NCI-H2107 (cell line): ENCODE results near the gene ALPK3.

ENCODE experiments used
- DNase-seq: peaks from one replicate; lab custom pipeline; 2025; lab: John Stamatoyannopoulos, UW

Gene ALPK3

GRCh38 chr15:84799511-84800187 is 17.5 kb upstream of the ALPK3 start:
- DNase-seq = no peak

GRCh38 chr15:84800365-84800806 is 16.8 kb upstream of the ALPK3 start:
- no peak for DNase-seq

- DNase-seq = no peak
Measured at GRCh38 chr15:84804005-84804900, 12.9 kb upstream of the ALPK3 start.

GRCh38 chr15:84805221-84805620 is 11.9 kb upstream of the ALPK3 start:
- DNase-seq = no peak

- DNase-seq = no peak
Measured at GRCh38 chr15:84807228-84807627, 9.9 kb upstream of the ALPK3 start.

GRCh38 chr15:84810073-84810840 is 6.9 kb upstream of the ALPK3 start:
- no peak for DNase-seq

- no peak for DNase-seq
Measured at GRCh38 chr15:84811151-84811550, 6.0 kb upstream of the ALPK3 start.

GRCh38 chr15:84811828-84812227 is 5.3 kb upstream of the ALPK3 start:
- no peak for DNase-seq

GRCh38 chr15:84812842-84813241 is 4.3 kb upstream of the ALPK3 start:
- DNase-seq = no peak

GRCh38 chr15:84813435-84813834 is 3.7 kb upstream of the ALPK3 start:
- DNase-seq = no peak

GRCh38 chr15:84813931-84814330 is 3.2 kb upstream of the ALPK3 start:
- DNase-seq = no peak

GRCh38 chr15:84814916-84815315 is 2.2 kb upstream of the ALPK3 start:
- no peak for DNase-seq

- DNase-seq = no peak
Measured at GRCh38 chr15:84817466-84818081, 418 bp downstream of the ALPK3 start.

- no peak for DNase-seq
Measured at GRCh38 chr15:84818261-84819131, 1.3 kb downstream of the ALPK3 start.

GRCh38 chr15:84819291-84819768 is 2.2 kb downstream of the ALPK3 start:
- DNase-seq = no peak

GRCh38 chr15:84819791-84820190 is 2.6 kb downstream of the ALPK3 start:
- no peak for DNase-seq

GRCh38 chr15:84821501-84822021 is 4.4 kb downstream of the ALPK3 start:
- no peak for DNase-seq

GRCh38 chr15:84822653-84823281 is 5.6 kb downstream of the ALPK3 start:
- no peak for DNase-seq

GRCh38 chr15:84823282-84823878 is 6.2 kb downstream of the ALPK3 start:
- DNase-seq = no peak
